Inferior parietal cortex (tissue), 1 donor: ENCODE results near the gene SLTM.
"Not testable (repeated sequence)": the region's sequence is repeated elsewhere in the genome, so short reads cannot be mapped to it uniquely, and the experiment has no call there.

Experiments
- DNase-seq: peaks from one replicate; pipeline ENCODE4 v3.0.0-alpha.2; 2016; ENCODE audit errors: extremely low spot score

Gene SLTM

DNA sequence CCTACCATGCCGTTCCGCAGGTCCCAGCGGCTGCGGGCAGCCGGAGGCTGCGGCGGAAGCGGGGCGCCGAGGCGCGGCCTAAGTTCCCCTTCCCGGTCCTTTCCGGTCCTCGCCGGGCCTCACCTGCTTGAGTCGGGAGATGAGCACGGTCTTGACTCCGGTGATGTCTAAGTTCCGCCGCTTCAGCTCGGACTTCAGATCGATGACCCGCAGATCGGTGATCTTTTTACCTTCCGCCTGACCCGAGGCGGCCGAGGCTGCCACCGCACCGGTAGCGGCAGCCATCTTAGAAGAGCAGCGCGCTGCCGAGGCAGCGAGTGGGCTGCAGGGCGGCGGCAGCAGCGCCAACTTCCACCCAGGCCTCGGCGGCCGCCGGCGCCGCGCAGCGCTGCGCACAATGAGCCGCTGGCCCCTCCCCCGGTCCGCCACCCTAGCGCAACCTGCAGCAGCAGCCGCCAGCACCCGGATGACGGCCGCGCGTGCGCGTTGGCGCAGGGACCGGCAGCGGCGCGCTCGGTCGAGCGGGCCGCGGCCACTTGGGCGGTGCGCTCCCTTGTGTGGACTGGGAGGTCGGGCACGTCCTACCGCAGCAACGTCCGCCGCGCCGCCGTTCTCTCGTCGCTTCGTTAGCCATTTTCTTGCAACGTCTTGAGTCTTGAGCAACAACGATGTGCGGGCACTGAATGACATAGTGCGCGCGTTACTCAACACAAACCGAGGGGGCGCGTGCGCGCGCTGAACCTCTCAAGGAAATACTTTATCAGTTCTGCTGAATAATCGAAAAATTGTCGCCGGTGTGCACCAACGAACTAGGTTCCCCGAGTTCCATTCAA is at the start of gene SLTM:
SLTM (minus strand) TSS at position 399 of the 833 bp plus-strand sequence; CDS start at position 285, 114 bp downstream.
- DNase-seq = peak; percentile 84

DNA sequence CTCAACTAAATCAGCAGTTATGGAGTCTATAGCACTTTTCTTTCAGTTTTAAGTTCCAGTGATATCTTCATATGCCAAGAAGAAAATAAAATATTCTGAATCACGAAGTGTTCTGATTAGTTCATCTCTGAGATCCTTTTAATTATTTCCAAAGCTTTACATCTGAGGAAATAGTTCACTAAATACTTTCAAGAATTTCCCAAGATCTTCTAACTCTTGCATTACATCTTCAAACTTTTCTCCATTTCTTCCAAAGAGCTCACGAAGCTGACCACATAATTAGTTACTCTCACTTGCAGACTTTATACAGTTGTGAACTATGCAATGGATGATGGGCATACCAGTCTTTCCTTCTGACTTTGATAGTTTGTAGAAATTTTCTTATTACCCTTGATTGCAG is 49.8 kb upstream of the SLTM start:
- no peak for DNase-seq

DNA sequence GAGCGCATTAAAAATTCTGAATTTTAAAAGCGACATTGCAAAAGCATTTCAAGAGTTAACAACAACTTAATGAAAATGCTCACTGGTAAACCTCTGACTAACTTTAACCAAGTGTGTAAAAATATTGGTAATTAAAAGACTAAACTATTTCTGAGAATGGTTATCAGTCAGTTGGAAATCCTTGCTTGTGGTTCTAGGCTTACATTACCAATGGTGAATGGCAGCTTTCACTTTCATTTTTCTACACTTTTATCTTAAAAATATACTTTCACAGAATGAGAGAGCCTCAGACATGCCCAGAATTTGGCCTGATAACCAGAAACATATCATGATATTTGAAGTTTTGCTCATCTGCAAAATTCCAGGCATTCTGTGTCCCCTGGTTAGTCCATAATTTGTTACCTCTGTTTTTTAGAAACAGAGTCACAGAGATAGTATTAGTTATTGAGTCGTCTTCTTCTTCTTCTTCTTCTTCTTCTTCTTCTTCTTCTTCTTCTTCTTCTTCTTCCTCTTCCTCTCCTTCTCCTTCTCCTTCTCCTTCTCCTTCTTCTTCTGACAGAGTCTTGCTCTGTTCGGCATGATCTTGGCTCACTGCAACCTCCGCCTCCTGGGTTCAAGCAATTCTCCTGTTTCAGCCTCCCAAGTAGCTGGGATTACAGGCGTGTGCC is 48.5 kb upstream of the SLTM start:
- no peak for DNase-seq

DNA sequence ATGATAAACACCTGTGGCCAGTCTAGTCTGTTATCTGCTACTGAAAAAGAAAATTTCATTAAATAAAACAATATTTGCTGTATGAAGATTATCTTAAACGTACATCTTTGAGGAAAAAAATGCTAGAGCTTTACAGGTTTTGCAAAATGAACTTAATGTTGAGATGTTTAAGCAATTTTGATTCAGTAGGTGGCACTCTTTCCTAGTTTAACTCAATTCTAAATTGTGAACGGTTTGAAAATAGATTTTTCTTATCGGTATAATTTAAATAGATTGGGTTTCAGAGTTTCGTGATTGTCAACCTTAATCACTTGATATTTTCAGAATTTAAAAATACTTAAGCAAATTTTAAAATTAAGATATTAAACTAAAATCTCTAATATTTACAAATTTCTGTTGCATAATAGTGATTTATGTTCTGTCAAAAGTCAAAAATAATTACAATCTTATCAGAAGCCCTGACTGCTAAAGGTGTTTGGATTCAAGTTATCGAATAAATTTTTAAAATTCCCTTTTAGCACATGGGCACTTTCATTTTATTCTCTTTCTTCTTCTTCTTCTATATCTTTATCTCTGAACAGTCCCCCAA is 47.0 kb upstream of the SLTM start:
- peak; percentile 70 for DNase-seq

DNA sequence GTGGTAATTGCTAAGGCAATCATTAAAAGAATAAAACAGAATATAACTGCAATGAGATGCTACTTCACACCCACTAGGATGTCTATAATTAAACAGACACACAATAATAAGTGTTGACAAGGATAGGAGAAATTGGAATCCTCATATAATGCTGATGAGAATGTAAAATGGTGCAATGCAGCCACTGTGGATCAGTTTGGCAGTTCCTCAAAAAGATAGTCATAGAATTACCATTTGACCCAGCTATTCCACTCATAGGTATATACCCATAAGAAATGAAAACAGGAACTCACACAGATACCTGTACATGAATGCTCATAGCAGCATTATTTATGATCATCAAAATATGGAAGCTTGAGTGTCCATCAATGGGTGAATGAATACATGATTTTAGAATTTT is 44.4 kb upstream of the SLTM start:
- no peak for DNase-seq

DNA sequence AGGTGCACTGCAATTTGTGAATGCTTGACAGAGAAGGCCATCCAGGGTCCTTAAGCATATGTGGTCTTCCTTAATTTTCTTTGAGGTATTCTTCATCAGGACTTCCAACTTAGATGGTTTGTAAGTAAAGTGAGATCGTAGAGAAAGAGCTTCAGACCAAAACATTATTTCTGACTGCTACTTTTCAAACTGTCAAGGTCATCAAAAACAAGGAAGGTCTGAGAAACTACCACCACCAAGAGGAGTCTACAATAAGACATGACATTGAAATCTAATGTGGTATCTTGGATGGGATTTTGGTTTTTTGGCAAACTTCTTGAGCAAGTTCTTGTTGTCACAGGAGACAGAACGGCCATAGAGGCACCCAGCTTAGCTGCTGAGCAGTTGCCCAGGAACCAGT is 34.0 kb upstream of the SLTM start:
- no peak for DNase-seq

DNA sequence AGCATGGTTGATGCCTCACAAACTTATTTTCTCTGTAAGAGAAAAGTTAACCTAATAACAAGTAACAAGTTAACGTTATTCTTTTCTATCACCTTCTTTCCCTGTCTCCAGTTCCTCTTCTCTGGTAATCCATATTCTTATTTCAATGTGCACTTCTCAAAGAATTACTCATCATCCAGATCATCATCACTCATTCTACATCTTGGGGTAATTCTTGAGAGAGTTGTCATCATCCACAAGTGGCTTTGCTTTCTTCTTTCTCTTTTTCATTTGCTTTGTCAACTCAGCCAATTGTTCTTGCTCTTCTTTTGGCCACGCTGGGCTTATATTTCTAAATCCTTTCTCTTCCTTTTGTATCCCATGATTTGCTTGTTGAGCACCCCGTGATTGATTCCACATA is 33.2 kb upstream of the SLTM start:
- DNase-seq = no peak

DNA sequence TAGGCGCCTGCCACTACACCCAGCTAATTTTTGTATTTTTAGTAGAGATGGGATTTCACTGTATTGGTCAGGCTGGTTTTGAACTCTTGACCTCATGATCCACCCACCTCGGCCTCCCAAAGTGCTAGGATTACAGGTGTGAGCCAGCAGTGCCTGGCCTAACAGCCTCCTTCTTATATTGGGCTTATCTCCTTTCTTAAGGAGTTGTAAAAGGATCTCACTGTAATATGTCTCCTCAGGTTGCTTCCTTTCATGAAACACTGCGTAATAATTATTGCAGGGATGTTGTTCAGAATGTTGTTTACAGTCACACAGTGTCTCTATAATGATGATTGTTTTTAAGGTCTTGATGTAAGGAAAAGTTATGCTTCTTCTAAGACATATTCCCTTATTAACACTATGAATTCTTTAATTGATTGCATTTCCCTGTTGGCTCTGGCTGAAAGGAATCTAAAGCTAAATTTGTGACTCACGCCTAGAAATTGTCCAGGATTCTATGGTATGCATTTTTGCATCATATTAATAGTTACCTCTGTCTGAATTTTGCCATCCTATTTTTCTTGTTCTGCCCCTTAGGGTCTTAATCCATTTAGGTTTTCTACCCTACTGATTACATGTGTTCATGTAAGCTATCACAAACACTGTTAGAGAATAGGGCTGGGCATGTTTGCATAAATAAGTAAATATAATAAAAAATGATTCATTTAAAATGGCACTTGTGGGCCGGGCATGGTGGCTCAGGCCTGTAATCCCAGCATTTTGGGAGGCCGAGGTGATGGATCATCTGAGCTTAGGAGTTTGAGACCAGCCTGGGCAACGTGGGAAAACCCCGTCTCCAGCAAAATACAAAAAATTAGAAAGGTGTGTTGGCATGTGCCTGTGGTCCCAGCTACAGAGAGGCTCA is 29.4 kb upstream of the SLTM start:
- no peak for DNase-seq

DNA sequence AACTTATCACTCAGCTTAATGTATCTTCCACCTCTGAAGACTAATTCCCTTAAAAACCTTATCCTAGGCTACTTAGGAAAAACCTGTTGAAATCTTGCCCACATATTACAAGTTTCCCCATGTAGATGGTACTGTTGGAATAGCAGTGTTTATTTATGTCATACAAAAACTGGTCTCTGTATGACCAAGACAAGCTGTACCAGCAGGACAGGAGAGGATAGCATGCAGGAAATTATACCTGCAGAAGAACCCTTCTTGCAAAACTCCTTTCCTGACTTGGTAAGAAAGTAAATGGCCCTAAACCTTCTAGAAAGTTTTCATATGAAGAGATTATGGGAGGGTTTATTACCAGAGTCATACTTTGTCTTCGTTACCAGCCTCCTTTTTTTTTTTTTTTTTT is 28.7 kb upstream of the SLTM start:
- DNase-seq = no peak

DNA sequence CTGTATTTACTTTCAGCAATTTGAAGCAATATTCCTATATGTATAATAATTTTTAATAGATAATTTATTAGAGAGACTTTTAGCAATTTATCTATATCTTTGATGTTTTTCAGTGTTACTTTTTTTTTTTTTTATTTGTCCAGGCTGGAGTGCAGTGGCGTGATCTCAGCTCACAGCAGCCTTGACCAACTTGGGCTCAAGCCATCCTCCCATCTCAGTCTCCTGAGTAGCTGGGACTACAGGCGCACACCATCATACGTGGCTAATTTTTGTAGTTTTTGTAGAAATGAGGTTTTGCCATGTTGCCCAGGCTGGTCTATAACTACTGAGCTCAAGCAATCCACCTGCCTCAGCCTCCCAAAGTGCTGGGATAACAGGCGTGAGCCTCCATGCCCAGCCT is 25.3 kb upstream of the SLTM start:
- DNase-seq = no peak

DNA sequence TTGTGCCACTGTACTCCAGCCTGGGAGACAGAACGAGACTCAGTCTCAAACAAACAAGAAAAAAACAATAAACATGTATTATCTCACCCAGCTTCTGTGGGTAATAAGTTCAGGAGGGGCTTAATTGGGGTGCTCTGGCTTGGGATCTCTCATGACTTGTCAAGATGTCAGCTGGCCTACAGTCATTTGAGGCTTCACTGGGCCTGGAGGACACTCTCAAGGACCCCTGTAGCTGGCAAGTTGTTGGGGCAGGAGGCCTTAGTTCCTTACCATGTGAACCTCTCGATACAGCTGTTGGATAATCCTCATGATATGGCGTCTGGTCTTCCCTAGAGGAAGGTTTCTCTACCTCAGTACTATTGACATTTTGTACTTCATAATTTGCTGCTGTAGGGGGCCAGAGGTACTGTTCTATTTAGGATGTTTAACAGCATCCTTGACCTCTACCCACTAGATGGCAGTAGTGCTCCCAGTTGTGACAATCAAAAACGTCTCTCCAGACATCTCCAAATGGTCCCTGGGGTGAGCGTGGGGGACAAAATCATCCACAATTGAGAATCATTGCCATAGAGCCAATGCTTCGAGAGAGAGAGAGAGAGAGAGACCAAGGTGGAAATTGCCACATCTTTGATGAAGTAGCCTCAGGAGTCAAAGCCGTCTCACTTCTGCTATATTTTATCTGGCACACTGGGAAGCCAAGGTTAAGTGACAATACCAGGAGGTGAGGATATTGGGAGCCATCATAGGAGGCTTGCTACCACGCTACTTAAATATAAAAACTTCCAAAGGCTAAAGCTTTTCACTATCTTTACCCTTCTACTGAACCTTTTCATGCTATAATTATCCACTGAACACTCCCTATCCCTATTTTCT is 23.9 kb upstream of the SLTM start:
- DNase-seq = peak; percentile 68

DNA sequence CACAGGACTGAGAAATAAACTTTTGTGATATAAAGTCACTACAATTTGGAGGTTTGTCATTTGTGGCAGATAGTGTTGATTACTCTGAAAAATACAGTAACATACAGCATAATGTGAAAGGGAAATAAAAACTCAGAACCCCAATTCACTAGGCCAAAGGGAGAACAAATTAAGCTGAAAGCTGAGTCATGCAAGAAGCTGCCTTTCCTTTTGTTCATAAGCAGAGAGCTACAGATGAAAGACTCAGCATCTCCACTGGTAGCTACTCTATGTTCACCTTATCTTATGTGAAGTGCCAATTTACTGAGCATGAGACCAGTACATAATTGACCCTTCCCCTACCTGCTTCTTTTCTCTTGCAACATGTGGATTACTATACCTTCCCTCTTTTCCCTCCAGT is 19.3 kb upstream of the SLTM start:
- DNase-seq = no peak

DNA sequence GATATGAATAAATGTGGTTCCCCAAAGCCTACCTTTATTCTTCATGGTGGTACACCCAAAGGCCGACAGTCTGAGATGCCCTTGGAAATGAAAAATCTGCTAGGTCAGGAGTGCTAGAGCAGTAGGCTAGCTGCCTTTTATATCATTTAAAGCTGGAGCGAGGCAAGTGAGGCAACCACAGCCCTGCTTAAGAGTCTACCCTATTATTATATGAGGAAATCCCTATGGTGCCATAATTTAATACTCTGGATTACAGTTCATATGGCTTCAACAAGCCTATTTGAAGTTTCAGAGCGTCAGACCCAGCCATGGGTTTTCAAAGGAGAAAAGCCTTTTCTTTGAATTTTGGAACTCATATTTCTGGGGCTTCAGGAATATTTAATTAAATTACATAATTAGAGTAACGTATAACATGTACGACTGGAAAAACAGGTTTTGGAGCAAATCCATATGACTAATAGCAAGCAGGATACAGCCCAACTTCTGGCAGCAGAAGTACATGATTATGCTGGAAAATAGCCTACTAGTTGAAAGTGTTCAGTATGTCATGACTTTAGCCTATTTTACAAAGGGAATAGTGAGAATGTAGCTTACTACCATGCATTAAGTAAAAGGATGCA is 18.0 kb upstream of the SLTM start:
- no peak for DNase-seq

DNA sequence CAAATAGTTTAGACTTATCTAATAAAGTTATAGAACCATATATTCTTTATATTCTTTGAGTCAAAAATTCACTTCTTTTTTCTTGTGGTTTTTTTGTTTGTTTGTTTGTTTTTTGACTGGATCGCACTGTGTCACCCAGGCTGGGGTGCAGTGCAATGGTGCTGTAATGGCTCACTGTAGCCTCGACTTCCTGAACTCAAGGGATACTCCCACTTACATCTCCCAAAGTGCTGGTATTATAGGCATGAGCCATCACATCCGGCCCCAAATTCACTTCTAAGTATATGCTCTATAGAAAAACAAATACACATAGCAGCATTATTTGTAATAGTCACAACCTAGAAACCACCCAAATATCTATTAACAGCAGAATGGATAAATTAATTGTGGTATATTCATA is 13.7 kb upstream of the SLTM start:
- no peak for DNase-seq

DNA sequence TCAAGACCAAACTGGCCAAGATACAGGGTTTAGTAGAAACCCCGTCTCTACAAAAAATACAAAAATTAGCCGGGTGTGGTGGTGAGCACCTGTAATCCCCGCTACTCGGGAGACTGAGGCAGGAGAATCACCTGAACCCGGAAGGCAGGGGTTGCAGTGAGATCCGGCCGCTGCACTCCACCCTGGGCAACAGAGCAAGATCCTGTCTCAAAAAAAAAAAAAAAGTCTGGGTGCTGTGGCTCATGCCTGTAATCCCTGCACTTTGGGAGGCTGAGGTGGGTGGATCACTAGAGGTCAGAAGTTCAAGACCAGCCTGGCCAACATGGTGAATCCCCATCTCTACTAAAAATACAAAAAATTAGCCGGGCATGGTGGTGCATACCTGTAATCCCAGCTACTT is 1.5 kb upstream of the SLTM start:
- not testable (repeated sequence) for DNase-seq

DNA sequence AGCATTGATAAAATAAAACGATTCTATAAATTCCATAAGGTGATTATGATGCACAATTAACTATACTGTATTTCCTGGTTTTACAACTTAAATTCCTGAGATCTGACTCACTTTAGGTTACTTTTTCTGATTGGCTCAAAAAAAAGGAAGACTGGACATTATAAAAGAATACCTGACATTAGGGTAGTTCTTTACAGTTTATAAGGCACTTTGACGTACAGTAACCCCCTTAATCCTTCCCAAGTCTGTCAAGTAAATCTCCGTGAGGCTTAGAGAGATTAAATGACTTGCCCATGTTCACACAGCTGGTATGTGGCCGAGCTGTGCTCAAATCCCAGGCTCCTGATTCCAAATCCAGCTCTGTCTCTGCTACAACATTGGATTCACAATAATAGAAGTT is 1.0 kb upstream of the SLTM start:
- DNase-seq = no peak

DNA sequence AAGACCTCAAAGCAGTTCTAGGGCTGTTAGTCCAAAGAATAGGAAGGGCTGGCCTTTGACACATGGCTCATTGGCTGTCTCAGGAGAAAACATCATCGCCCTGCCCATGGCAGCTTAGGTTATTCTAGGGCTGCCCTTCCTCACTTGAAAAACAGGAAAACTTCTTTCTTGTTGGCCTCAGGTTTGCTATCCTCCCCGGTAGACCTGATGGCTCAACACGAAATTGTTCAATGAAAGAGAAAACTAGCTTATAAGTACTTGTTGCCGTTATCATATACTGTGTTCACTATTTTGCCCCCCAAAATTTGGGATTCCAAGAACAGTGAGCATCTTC is 602 bp upstream of the SLTM start:
- DNase-seq = no peak

DNA sequence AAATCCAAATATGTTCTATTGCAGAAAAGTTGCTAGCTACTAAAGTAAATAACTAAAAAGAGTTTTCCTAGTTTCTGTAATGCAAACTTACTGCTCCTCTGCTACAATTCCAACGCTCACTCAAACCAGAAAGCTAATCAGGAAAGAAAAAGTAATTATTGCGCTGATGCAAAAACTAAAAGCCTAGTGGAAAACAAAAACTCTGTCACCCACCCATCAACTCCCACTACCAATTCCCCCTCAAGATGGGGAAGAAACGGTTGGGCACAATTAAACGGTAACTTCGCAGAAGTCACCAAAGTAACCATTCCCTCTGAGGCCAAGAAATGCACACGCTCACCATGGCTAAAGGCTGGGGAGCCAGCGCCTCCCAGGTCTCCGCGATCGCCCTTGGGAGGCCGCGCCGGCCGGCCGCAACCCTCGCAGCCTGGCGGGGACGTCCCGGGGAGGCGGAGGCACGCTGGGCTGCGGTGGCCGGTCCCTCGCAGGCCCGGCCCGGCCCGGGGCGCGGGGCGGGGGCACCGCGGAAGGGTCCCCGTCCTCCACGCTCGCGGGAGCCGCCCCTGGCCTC is 684 bp downstream of the SLTM start:
- DNase-seq = peak; percentile 38

DNA sequence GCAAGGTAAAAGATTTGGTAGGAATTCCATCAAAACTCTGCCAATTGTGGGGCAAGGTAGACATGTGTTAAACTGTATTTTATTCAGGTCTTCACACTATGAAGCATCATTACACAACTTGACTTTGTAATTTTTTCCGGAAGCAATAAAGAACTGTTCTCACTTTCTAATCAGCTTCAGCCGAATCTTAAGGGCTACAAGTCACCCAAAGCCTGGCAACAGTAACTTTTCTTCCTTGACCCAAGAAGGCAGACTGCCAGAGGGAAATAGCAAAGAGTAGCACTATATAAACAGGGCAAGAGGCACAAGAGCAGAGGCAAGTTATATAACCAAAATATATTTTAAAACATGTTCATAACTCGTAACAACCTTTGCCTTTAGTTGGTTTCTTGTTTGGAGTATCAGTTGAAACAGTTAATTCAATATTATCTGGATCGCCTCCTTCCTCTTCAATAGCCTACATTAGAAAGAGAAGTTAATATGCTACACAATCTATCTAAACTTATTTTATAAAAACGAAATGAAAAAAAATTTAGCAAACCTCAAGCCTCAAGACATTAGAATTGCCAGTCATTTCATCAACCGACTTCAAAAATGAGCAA is 1.4 kb downstream of the SLTM start:
- peak; percentile 22 for DNase-seq

DNA sequence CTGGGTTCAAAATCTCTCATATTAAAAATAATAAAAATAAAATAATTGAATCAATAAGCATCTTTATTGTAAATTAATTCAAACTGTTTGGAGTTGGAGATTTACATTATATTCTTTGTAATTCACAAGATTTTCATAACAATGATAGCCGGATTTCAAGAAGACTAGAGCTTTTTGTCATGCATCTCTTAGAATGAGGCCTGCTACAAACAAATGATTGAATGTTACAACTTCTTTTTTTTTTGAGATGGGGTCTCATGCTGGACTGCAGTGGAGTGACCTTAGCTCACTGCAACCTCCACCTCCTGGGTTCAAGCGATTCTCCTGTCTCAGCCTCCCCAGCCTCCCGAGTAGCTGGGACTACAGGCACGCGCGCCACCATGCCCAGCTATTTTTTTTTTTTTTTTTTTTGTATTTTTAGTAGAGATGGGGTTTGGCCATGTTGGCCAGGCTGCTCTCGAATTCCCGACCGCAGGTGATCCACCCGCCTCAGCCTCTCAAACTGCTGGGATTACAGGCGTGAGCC is 3.5 kb downstream of the SLTM start:
- no peak for DNase-seq
